MCF 10A (cell line): ENCODE results near the gene LRRK1. TPM values are rescaled to one million over a fixed set of nuclear protein-coding genes. Genes with fewer than 3 reads are reported as not detected.
A peak's percentile ranks its signal among the peaks of the same experiment; 100 is the strongest.

Source experiments
- BruUV-seq: library from RNA; stranded (reverse); fragments of 400-500 nt; replicated peaks from 2 replicates; lab custom pipeline; 2021; lab: Mats Ljungman, UMichigan
- CTCF ChIA-PET: fragments of 300-600 bp; sonication (Branson Sonifier 250); formaldehyde crosslinking; extraction: SDS; loops from one replicate; lab custom pipeline; 2021; ENCODE audit warnings: antibody characterized with exemption, inconsistent platforms; lab: Yijun Ruan, JAX
- POLR2A ChIA-PET: fragments of 300-600, 350-650 bp; sonication (Branson Sonifier 250); formaldehyde crosslinking; extraction: SDS; loops from one replicate; lab custom pipeline; 2020; ENCODE audit warnings: antibody characterized with exemption, inconsistent platforms; lab: Yijun Ruan, JAX
- DNase-seq: peaks from one replicate; pipeline ENCODE4 v3.0.0-alpha.2; 2018; ENCODE audit not compliant: unreplicated experiment
- H3K27ac Mint-ChIP-seq: one replicate; pipeline ENCODE4 v1.8.0; 2022; ENCODE audit warnings: mild to moderate bottlenecking, low read depth, mixed read lengths; ENCODE audit not compliant: unreplicated experiment
- H3K27me3 Mint-ChIP-seq: one replicate; pipeline ENCODE4 v1.8.0; 2022; ENCODE audit warnings: mixed read lengths; ENCODE audit not compliant: insufficient read depth, unreplicated experiment
- H3K36me3 Mint-ChIP-seq: one replicate; pipeline ENCODE4 v1.8.0; 2022; ENCODE audit warnings: mild to moderate bottlenecking, moderate library complexity, mixed read lengths; ENCODE audit not compliant: insufficient read depth, unreplicated experiment
- H3K4me1 Mint-ChIP-seq: one replicate; pipeline ENCODE4 v1.8.0; 2022; ENCODE audit warnings: mixed read lengths; ENCODE audit not compliant: insufficient read depth, unreplicated experiment
- H3K4me3 Mint-ChIP-seq: one replicate; pipeline ENCODE4 v1.8.0; 2022; ENCODE audit warnings: mild to moderate bottlenecking, moderate library complexity, mixed read lengths; ENCODE audit not compliant: unreplicated experiment
- H3K9me3 Mint-ChIP-seq: one replicate; pipeline ENCODE4 v1.8.0; 2022; ENCODE audit warnings: mixed read lengths; ENCODE audit not compliant: unreplicated experiment
- intact Hi-C: fragments of 100-400 bp; cut with micrococcal nuclease; formaldehyde crosslinking; loops from 2 replicates; pipeline ENCODE4 v1.14.1; 2022
- total RNA-seq: library from RNA; stranded (reverse); gene quantifications from 2 replicates; pipeline ENCODE4 v1.2.3, GENCODE V29; 2022
- TF ChIP-seq, protein P1 (sequence below): fragments of 200-600 bp; IDR thresholded peaks from one replicate; pipeline ENCODE4 v1.8.0; 2022; ENCODE audit warnings: antibody characterized with exemption, mild to moderate bottlenecking; ENCODE audit not compliant: unreplicated experiment

The LRRK1 gene
- total RNA-seq, 1 experiment from 2014 or later: 15.4 TPM

DNA sequence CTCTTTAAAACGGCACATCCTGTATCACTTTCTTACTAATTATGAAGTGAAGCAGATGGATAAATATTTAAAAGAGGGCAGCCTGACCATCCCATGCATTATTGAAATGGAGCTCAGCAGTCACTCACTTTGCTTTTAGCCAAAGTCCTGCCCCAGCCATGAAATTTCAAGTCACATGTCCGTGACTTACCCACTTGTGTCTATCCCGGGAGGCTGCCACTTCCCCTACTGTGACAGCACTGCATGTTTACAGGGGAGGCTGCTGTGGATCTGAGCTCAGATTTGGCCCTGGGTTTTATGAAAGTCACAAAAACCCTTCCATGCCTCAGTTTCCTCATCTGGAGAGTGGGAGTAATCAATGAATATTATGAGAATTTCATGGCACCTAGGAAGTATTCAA, 17.9 kb upstream of the LRRK1 start:
- Mint-ChIP-seq H3K4me3 (no peak overlapping the region), H3K27ac (no peak overlapping the region), H3K27me3 (no peaks in the 10 kb centered on the region), H3K9me3 (no peaks in the 10 kb centered on the region), H3K36me3 (no peaks in the 10 kb centered on the region), H3K4me1 (no peaks in the 10 kb centered on the region)
- intact Hi-C loops: no loop called here
- DNase-seq: no peak
- TF ChIP-seq, protein P1, sequence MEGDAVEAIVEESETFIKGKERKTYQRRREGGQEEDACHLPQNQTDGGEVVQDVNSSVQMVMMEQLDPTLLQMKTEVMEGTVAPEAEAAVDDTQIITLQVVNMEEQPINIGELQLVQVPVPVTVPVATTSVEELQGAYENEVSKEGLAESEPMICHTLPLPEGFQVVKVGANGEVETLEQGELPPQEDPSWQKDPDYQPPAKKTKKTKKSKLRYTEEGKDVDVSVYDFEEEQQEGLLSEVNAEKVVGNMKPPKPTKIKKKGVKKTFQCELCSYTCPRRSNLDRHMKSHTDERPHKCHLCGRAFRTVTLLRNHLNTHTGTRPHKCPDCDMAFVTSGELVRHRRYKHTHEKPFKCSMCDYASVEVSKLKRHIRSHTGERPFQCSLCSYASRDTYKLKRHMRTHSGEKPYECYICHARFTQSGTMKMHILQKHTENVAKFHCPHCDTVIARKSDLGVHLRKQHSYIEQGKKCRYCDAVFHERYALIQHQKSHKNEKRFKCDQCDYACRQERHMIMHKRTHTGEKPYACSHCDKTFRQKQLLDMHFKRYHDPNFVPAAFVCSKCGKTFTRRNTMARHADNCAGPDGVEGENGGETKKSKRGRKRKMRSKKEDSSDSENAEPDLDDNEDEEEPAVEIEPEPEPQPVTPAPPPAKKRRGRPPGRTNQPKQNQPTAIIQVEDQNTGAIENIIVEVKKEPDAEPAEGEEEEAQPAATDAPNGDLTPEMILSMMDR: no peak
- CTCF ChIA-PET: interaction anchor here (1.0 to 1.2 kb wide), 3 partner anchors 16 to 115 kb away, joined by 3 read pairs; no protein-coding TSS in a partner anchor
- POLR2A ChIA-PET: no interaction called here
- BruUV-seq: no TSS peak

DNA sequence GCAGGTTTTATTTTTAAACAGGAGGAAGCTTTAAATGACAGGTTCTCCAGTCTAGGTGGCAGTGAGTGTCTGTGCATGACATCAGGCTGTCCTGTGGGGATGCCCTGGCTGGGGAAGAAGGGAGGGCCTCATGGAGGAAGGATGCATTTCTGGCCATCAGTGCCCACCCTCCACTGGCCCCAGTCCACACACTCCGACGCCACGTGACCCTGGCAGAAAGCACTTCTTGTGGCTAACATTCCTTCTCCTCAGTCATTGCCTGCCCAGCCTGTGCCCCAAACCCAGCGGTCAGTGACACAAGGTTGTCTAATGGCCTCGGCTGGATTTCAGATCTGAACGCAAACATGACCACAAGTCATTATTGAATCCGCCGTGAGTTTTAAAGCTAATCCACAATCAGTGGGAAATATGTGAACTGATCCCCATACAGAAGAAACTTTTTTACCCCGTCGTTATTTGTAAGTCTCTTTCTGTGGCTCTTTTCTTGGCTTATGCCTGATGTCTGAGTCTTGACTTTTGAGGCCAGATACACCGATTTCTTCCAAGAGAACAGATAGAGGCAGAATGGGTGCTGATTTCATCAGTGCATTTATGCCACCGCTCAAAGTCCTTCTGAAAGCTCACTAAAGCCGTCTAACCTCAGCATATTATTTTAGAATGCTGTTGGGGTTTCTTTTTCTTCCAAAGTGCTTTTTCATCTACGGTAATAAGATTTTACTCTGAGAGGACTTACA, 17.3 kb upstream of the LRRK1 start:
- no peaks in the 10 kb centered on the region for H3K4me1 Mint-ChIP-seq
- H3K27me3 Mint-ChIP-seq: no peaks in the 10 kb centered on the region
- ChIA-PET CTCF (interaction anchor here (0.5 to 1.7 kb wide), 8 partner anchors 15 to 723 kb away, joined by 3 to 12 read pairs (median 3); partner anchors contain the start of gene LRRK1), POLR2A (no interaction called here)
- DNase-seq: no peak
- no peaks in the 10 kb centered on the region for H3K9me3 Mint-ChIP-seq
- intact Hi-C loops: no loop called here
- H3K4me3 Mint-ChIP-seq: no peak overlapping the region
- TF ChIP-seq, protein P1: no peak
- no TSS peak for BruUV-seq
- no peaks in the 10 kb centered on the region for H3K36me3 Mint-ChIP-seq
- H3K27ac Mint-ChIP-seq: peak overlapping the region; percentile 76

GRCh38 chr15:100902436-100903167, 16.6 kb upstream of the LRRK1 start:
- Mint-ChIP-seq H3K27me3 (no peaks in the 10 kb centered on the region), H3K9me3 (no peaks in the 10 kb centered on the region), H3K27ac (peak overlapping the region; percentile 76), H3K4me3 (no peak overlapping the region), H3K4me1 (no peaks in the 10 kb centered on the region), H3K36me3 (no peaks in the 10 kb centered on the region)
- intact Hi-C loops: no loop called here
- ChIA-PET CTCF (interaction anchor here (0.5 to 1.7 kb wide), 7 partner anchors 10 to 722 kb away, joined by 3 to 12 read pairs (median 4); partner anchors contain the start of gene LRRK1), POLR2A (interaction anchor here (1.1 kb wide), 1 partner anchor 95 kb away, joined by 3 read pairs; no protein-coding TSS in a partner anchor)
- DNase-seq: no peak
- TF ChIP-seq, protein P1: no peak
- no TSS peak for BruUV-seq

DNA sequence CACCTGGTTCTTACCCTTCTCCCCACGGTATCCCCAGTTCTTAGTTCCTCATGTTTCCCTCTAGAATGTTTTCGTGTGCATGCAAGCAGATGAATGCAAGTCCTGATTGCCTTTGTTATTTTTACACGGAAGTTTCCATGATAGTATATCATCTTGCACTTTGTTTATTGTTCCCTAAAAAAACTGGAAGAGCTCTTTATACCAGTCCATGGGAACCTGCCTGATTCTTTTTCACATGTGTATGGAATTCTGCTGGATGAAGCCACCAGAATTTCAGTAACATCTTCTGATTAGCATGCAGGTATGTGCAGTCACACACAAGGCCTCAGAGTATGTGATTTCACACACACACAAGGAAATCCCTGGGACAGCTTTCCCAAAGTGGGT, 16.0 kb upstream of the LRRK1 start:
- H3K27me3 Mint-ChIP-seq: no peaks in the 10 kb centered on the region
- H3K27ac Mint-ChIP-seq: peak overlapping the region; percentile 76
- ChIA-PET POLR2A (interaction anchor here (1.1 kb wide), 1 partner anchor 95 kb away, joined by 3 read pairs; no protein-coding TSS in a partner anchor), CTCF (interaction anchor here (0.7 to 1.7 kb wide), 5 partner anchors 9 to 355 kb away, joined by 3 to 12 read pairs (median 4); partner anchors contain the start of gene LRRK1)
- DNase-seq: no peak
- intact Hi-C loops: no loop called here
- H3K4me1 Mint-ChIP-seq: no peaks in the 10 kb centered on the region
- BruUV-seq: no TSS peak
- H3K9me3 Mint-ChIP-seq: no peaks in the 10 kb centered on the region
- H3K4me3 Mint-ChIP-seq: no peak overlapping the region
- no peaks in the 10 kb centered on the region for H3K36me3 Mint-ChIP-seq
- TF ChIP-seq, protein P1: no peak
